ENCODE results near the gene CLMN.
A peak's percentile ranks its signal among the peaks of the same experiment; 100 is the strongest.

The CLMN gene

DNA sequence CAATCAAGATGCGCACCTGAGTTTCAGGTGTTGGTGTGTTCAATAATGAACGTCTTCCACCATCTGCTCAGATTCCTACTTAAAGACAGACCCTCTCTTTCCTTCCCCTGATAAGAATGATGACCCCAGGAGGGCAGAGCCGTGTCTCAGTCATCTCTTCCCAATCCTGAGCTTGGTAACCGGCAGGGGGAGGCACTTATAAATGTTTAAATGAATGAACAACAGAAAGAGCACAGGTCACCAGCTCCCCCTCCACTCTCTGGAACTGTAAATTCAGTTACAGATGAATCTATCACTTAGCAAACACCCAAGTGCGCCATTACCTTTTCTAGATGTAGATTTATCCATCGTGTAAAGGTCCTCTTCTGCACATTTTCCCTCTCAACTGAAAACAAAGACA, 90.0 kb downstream of the CLMN start:
- Histone ChIP-seq H3K4me2 (ENCODE audit: low read length) (no peak overlapping the region), H3K4me1 (ENCODE audit: insufficient read depth, low read length, severe bottlenecking) (no peaks in the 10 kb centered on the region), H3F3A (ENCODE audit: insufficient read depth, low read length) (no peaks in the 10 kb centered on the region), H3K36me3 (ENCODE audit: insufficient read depth, low read length) (no peaks in the 10 kb centered on the region), H4K20me1 (ENCODE audit: insufficient read depth, low read length) (no peaks in the 10 kb centered on the region), H3K9ac (ENCODE audit: low read length) (no peak overlapping the region), H2AFZ (ENCODE audit: low read length) (no peak overlapping the region), H3K79me2 (ENCODE audit: insufficient read depth, low read length) (no peaks in the 10 kb centered on the region), H3K27ac (ENCODE audit: low read depth, low read length, poor library complexity, severe bottlenecking) (no peak overlapping the region), H3K27me3 (ENCODE audit: insufficient read depth, low read length) (no peaks in the 10 kb centered on the region; the same call in 1 of the 2 replicates), H3K4me3 (ENCODE audit: low read depth, low read length, poor library complexity, severe bottlenecking) (no peak overlapping the region), H3K9me3 (ENCODE audit: low read length) (no peaks in the 10 kb centered on the region), H3K9me2 (ENCODE audit: low read depth, low read length) (no peaks in the 10 kb centered on the region)
- peak; percentile 25; the same call in 1 of the 2 replicates for TF ChIP-seq CTCF (IDR thresholded peaks at IDR 0.05; ENCODE audit: low read length)
- no peak for TF ChIP-seq EZH2 (IDR thresholded peaks at IDR 0.05; ENCODE audit: borderline replicate concordance, low read length)

- TF ChIP-seq EZH2 (IDR thresholded peaks at IDR 0.05; ENCODE audit: borderline replicate concordance, low read length) (no peak), CTCF (IDR thresholded peaks at IDR 0.05; ENCODE audit: low read length) (no peak)
- no peak overlapping the region for H3K27ac ChIP-seq (ENCODE audit: low read depth, low read length, poor library complexity, severe bottlenecking)
- H3F3A ChIP-seq (ENCODE audit: insufficient read depth, low read length): no peaks in the 10 kb centered on the region
Measured at GRCh38 chr14:95228240-95228639, 91.5 kb downstream of the CLMN start.

GRCh38 chr14:95227279-95227860, 92.3 kb downstream of the CLMN start:
- TF ChIP-seq CTCF (IDR thresholded peaks at IDR 0.05; ENCODE audit: low read length) (no peak), EZH2 (IDR thresholded peaks at IDR 0.05; ENCODE audit: borderline replicate concordance, low read length) (no peak)
- H3F3A ChIP-seq (ENCODE audit: insufficient read depth, low read length): no peaks in the 10 kb centered on the region
- H3K9ac ChIP-seq (ENCODE audit: low read length): no peak overlapping the region
- no peaks in the 10 kb centered on the region for H3K9me3 ChIP-seq (ENCODE audit: low read length)
- no peak overlapping the region for H3K27ac ChIP-seq (ENCODE audit: low read depth, low read length, poor library complexity, severe bottlenecking)
- H3K9me2 ChIP-seq (ENCODE audit: low read depth, low read length): no peaks in the 10 kb centered on the region
- H2AFZ ChIP-seq (ENCODE audit: low read length): no peak overlapping the region
- no peak overlapping the region for H3K4me3 ChIP-seq (ENCODE audit: low read depth, low read length, poor library complexity, severe bottlenecking)
- no peaks in the 10 kb centered on the region for H3K79me2 ChIP-seq (ENCODE audit: insufficient read depth, low read length)
- no peaks in the 10 kb centered on the region for H4K20me1 ChIP-seq (ENCODE audit: insufficient read depth, low read length)
- no peak overlapping the region for H3K4me2 ChIP-seq (ENCODE audit: low read length)
- no peaks in the 10 kb centered on the region for H3K4me1 ChIP-seq (ENCODE audit: insufficient read depth, low read length, severe bottlenecking)
- H3K27me3 ChIP-seq (ENCODE audit: insufficient read depth, low read length): no peaks in the 10 kb centered on the region; the same call in 1 of the 2 replicates
- no peaks in the 10 kb centered on the region for H3K36me3 ChIP-seq (ENCODE audit: insufficient read depth, low read length)

More at GRCh38 chr14:95228240-95228639, 91.5 kb downstream of the CLMN start:
- H3K4me3 ChIP-seq (ENCODE audit: low read depth, low read length, poor library complexity, severe bottlenecking): no peak overlapping the region
- H3K36me3 ChIP-seq (ENCODE audit: insufficient read depth, low read length): no peaks in the 10 kb centered on the region
- H2AFZ ChIP-seq (ENCODE audit: low read length): no peak overlapping the region
- no peaks in the 10 kb centered on the region for H3K9me2 ChIP-seq (ENCODE audit: low read depth, low read length)
- H3K4me1 ChIP-seq (ENCODE audit: insufficient read depth, low read length, severe bottlenecking): no peaks in the 10 kb centered on the region
- H3K79me2 ChIP-seq (ENCODE audit: insufficient read depth, low read length): no peaks in the 10 kb centered on the region
- H3K4me2 ChIP-seq (ENCODE audit: low read length): no peak overlapping the region
- no peaks in the 10 kb centered on the region; the same call in 1 of the 2 replicates for H3K27me3 ChIP-seq (ENCODE audit: insufficient read depth, low read length)
- H4K20me1 ChIP-seq (ENCODE audit: insufficient read depth, low read length): no peaks in the 10 kb centered on the region
- no peaks in the 10 kb centered on the region for H3K9me3 ChIP-seq (ENCODE audit: low read length)
- no peak overlapping the region for H3K9ac ChIP-seq (ENCODE audit: low read length)
